Colonic mucosa (tissue), 4 donors: ENCODE data around the gene DIP2C. TPM values are rescaled to one million over a fixed set of nuclear protein-coding genes. Genes with fewer than 3 reads are reported as not detected.
"Not testable (repeated sequence)": the region's sequence is repeated elsewhere in the genome, so short reads cannot be mapped to it uniquely, and the experiment has no call there.

ENCODE experiments used
- DNase-seq: peaks from one replicate; pipeline ENCODE4 v3.0.0-alpha.2; 2020
- H3K27ac ChIP-seq: fragments of 200-600 bp; one replicate; pipeline ENCODE4 v1.8.0; 2021
- H3K27me3 ChIP-seq: fragments of 200-600 bp; one replicate; pipeline ENCODE4 v1.8.0; 2021
- H3K36me3 ChIP-seq: fragments of 200-600 bp; one replicate; pipeline ENCODE4 v1.8.0; 2021
- H3K4me1 ChIP-seq: fragments of 200-600 bp; one replicate; pipeline ENCODE4 v1.8.0; 2021; ENCODE audit warnings: mild to moderate bottlenecking
- H3K4me3 ChIP-seq: fragments of 200-600 bp; one replicate; pipeline ENCODE4 v1.8.0; 2021
- H3K9ac ChIP-seq, 2 donors: one replicate each; pipeline ENCODE4 v1.7.0; 2013; ENCODE audit warnings: control low read depth in 2 of 2, low read depth in 2 of 2, low read length in 2 of 2
- H3K9me3 ChIP-seq: fragments of 200-600 bp; one replicate; pipeline ENCODE4 v1.8.0; 2021
- CTCF ChIP-seq: fragments of 200-600 bp; IDR thresholded peaks from one replicate; pipeline ENCODE4 v1.8.0; 2022; ENCODE audit warnings: antibody characterized with exemption, mild to moderate bottlenecking
- intact Hi-C: fragments of 100-400 bp; cut with DNase I; formaldehyde crosslinking; loops from one replicate; pipeline ENCODE4 v1.14.1; 2022
- total RNA-seq, 2 donors: library from RNA; stranded (reverse); fragmentation: NEBNext Ultra II Directional in 1 of 2; extraction: Animal tissue kit (Norgen Biotek cat#: 25700) in 1 of 2; gene quantifications; one replicate each; pipeline ENCODE4 v1.2.1, GENCODE V29; 2021
- donor health status: healthy.
- donor health status: DM: no; HTN: no; CAD: no.
- donor health status: DM: no; HTN: no; CAD: no.

The DIP2C gene
- total RNA-seq, 2 donors from 2014 or later: 7.6 to 11.2 TPM

GRCh38 chr10:326350-326749 is 363.1 kb downstream of the DIP2C start:
- no peak for TF ChIP-seq CTCF
- H3K9ac ChIP-seq: no peak overlapping the region
- no peaks in the 10 kb centered on the region for H3K27me3 ChIP-seq
- DNase-seq: no peak
- no peaks in the 10 kb centered on the region for H3K9me3 ChIP-seq
- intact Hi-C loops: no loop called here
- H3K27ac ChIP-seq: no peak overlapping the region
- H3K4me1 ChIP-seq: peaks cover 4% of the 10 kb centered on the region
- no peak overlapping the region for H3K4me3 ChIP-seq
- no peaks in the 10 kb centered on the region for H3K36me3 ChIP-seq

GRCh38 chr10:325282-325681 is 364.2 kb downstream of the DIP2C start:
- no peak for DNase-seq
- Histone ChIP-seq H3K27ac (no peak overlapping the region), H3K4me3 (no peak overlapping the region), H3K9me3 (no peaks in the 10 kb centered on the region), H3K36me3 (no peaks in the 10 kb centered on the region), H3K4me1 (peaks cover 4% of the 10 kb centered on the region), H3K27me3 (no peaks in the 10 kb centered on the region), H3K9ac (no peak overlapping the region)
- TF ChIP-seq CTCF: no peak
- intact Hi-C loops: no loop called here

DNA sequence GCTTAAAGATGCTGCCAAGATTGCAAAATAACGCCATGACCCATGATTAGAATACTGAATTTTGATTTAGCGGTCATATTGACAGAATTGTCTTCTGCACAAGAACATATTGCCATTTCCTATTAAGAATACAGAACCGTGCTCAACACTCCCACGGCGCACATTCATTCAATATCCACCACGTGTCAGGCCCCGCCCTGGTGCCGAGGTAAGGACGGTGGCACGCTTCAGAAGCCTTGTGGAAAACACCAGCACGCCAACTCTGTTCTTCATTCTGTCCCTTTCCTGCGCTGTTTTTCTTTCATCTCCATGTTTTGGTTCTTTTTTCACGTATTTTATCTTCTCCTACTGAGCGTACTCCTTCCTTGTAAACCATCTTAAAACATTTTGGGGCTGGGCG is 364.9 kb downstream of the DIP2C start:
- intact Hi-C loops: no loop called here
- no peak overlapping the region for H3K4me3 ChIP-seq
- no peak overlapping the region for H3K27ac ChIP-seq
- no peak for TF ChIP-seq CTCF
- no peak for DNase-seq
- H3K4me1 ChIP-seq: peaks cover 4% of the 10 kb centered on the region
- no peaks in the 10 kb centered on the region for H3K27me3 ChIP-seq
- no peaks in the 10 kb centered on the region for H3K36me3 ChIP-seq
- no peak overlapping the region for H3K9ac ChIP-seq
- H3K9me3 ChIP-seq: no peaks in the 10 kb centered on the region

GRCh38 chr10:323651-324293 is 365.7 kb downstream of the DIP2C start:
- Histone ChIP-seq H3K27me3 (no peaks in the 10 kb centered on the region), H3K4me1 (peaks cover under 1% of the 10 kb centered on the region), H3K27ac (no peak overlapping the region), H3K4me3 (no peak overlapping the region), H3K9ac (no peak overlapping the region), H3K36me3 (no peaks in the 10 kb centered on the region), H3K9me3 (no peaks in the 10 kb centered on the region)
- intact Hi-C loops: no loop called here
- no peak for TF ChIP-seq CTCF
- peak; percentile 51 for DNase-seq

- H3K4me3 ChIP-seq, H3K36me3 ChIP-seq, DNase-seq, intact Hi-C loops, H3K9me3 ChIP-seq, H3K4me1 ChIP-seq, H3K27ac ChIP-seq, H3K9ac ChIP-seq, H3K27me3 ChIP-seq: not testable (repeated sequence)
Measured at GRCh38 chr10:323046-323445, 366.4 kb downstream of the DIP2C start.

- Histone ChIP-seq H3K27me3 (no peaks in the 10 kb centered on the region), H3K27ac (no peak overlapping the region), H3K36me3 (no peaks in the 10 kb centered on the region), H3K9ac (no peak overlapping the region), H3K4me1 (no peaks in the 10 kb centered on the region), H3K9me3 (no peaks in the 10 kb centered on the region), H3K4me3 (no peak overlapping the region)
- intact Hi-C loops: no loop called here
- TF ChIP-seq CTCF: no peak
- no peak for DNase-seq
Measured at GRCh38 chr10:320771-321170, 368.7 kb downstream of the DIP2C start.
